ENCODE measurements around the gene SPART.
"Not testable (repeated sequence)": the region's sequence is repeated elsewhere in the genome, so short reads cannot be mapped to it uniquely, and the experiment has no call there.

Gene SPART

GRCh38 chr13:36353001-36353400 lies 6.8 kb upstream of the SPART start:
- no peak for DNase-seq (ENCODE audit: low read depth)

GRCh38 chr13:36352350-36352749 lies 6.2 kb upstream of the SPART start:
- no peak for DNase-seq (ENCODE audit: low read depth)

GRCh38 chr13:36347531-36348210 lies 1.5 kb upstream of the SPART start:
- DNase-seq (ENCODE audit: low read depth), result no peak

- DNase-seq (ENCODE audit: low read depth), result peak; percentile 7
Observed at GRCh38 chr13:36345438-36346221, 564 bp downstream of the SPART start.

- no peak for DNase-seq (ENCODE audit: low read depth)
Observed at GRCh38 chr13:36344886-36345437, 1.2 kb downstream of the SPART start.

- DNase-seq (ENCODE audit: low read depth), result no peak
Observed at GRCh38 chr13:36344173-36344572, 2.0 kb downstream of the SPART start.

GRCh38 chr13:36343766-36344165 lies 2.4 kb downstream of the SPART start:
- no peak for DNase-seq (ENCODE audit: low read depth)

GRCh38 chr13:36342715-36343114 lies 3.5 kb downstream of the SPART start:
- DNase-seq (ENCODE audit: low read depth), result no peak

- DNase-seq (ENCODE audit: low read depth), result no peak
Observed at GRCh38 chr13:36341718-36342117, 4.5 kb downstream of the SPART start.

GRCh38 chr13:36339600-36340155 lies 6.5 kb downstream of the SPART start:
- no peak for DNase-seq (ENCODE audit: low read depth)

- no peak for DNase-seq (ENCODE audit: low read depth)
Observed at GRCh38 chr13:36337938-36338641, 8.1 kb downstream of the SPART start.

- no peak for DNase-seq (ENCODE audit: low read depth)
Observed at GRCh38 chr13:36332986-36333385, 13.2 kb downstream of the SPART start.

GRCh38 chr13:36332255-36332654 lies 13.9 kb downstream of the SPART start:
- DNase-seq (ENCODE audit: low read depth), result not testable (repeated sequence)

- DNase-seq (ENCODE audit: low read depth), result no peak
Observed at GRCh38 chr13:36331280-36331679, 14.9 kb downstream of the SPART start.

GRCh38 chr13:36329361-36329760 lies 16.8 kb downstream of the SPART start:
- no peak for DNase-seq (ENCODE audit: low read depth)

GRCh38 chr13:36328821-36329220 lies 17.4 kb downstream of the SPART start:
- DNase-seq (ENCODE audit: low read depth), result no peak

- DNase-seq (ENCODE audit: low read depth), result no peak
Observed at GRCh38 chr13:36325912-36326311, 20.3 kb downstream of the SPART start.

- DNase-seq (ENCODE audit: low read depth), result not testable (repeated sequence)
Observed at GRCh38 chr13:36324881-36325280, 21.3 kb downstream of the SPART start.

- no peak for DNase-seq (ENCODE audit: low read depth)
Observed at GRCh38 chr13:36323951-36324566, 22.1 kb downstream of the SPART start.

- no peak for DNase-seq (ENCODE audit: low read depth)
Observed at GRCh38 chr13:36323408-36323807, 22.8 kb downstream of the SPART start.

- DNase-seq (ENCODE audit: low read depth), result not testable (repeated sequence)
Observed at GRCh38 chr13:36319793-36320192, 26.4 kb downstream of the SPART start.
